GM18508 (cell line): ENCODE results near the gene PCDHA5.

Source experiments
- ATAC-seq: cut with Tn5 transposase; IDR thresholded peaks from one replicate; pipeline ENCODE4 v1.9.1; 2021; ENCODE audit warnings: moderate number of reproducible peaks; ENCODE audit not compliant: insufficient read depth, unreplicated experiment

Gene PCDHA5

DNA sequence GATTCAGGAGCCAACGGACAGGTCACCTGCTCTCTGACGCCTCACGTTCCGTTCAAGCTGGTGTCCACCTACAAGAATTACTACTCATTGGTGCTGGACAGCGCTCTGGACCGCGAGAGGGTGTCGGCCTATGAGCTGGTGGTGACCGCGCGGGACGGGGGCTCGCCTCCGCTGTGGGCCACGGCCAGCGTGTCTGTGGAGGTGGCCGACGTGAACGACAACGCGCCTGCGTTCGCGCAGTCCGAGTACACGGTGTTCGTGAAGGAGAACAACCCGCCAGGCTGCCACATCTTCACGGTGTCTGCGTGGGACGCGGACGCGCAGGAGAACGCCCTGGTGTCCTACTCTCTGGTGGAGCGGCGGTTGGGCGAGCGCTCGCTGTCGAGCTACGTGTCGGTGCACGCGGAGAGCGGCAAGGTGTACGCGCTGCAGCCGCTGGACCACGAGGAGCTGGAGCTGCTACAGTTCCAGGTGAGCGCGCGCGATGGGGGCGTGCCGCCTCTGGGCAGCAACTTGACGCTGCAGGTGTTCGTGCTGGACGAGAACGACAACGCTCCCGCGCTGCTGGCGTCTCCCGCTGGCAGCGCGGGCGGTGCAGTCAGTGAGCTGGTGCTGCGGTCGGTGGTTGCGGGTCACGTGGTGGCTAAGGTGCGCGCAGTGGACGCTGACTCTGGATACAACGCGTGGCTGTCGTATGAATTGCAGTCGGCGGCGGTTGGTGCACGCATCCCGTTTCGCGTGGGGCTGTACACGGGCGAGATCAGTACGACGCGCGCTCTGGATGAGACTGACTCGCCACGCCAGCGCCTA, 36.0 kb downstream of the PCDHA5 start:
- ATAC-seq, result no peak

DNA sequence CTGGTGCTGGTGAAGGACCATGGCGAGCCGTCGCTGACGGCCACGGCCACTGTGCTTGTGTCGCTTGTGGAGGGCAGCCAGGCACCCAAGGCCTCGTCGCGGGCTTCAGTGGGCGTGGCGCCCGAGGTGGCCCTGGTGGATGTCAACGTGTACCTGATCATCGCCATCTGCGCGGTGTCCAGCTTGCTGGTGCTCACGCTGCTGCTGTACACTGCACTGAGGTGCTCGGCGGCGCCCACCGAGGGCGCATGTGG, 36.5 kb downstream of the PCDHA5 start:
- ATAC-seq, result no peak

DNA sequence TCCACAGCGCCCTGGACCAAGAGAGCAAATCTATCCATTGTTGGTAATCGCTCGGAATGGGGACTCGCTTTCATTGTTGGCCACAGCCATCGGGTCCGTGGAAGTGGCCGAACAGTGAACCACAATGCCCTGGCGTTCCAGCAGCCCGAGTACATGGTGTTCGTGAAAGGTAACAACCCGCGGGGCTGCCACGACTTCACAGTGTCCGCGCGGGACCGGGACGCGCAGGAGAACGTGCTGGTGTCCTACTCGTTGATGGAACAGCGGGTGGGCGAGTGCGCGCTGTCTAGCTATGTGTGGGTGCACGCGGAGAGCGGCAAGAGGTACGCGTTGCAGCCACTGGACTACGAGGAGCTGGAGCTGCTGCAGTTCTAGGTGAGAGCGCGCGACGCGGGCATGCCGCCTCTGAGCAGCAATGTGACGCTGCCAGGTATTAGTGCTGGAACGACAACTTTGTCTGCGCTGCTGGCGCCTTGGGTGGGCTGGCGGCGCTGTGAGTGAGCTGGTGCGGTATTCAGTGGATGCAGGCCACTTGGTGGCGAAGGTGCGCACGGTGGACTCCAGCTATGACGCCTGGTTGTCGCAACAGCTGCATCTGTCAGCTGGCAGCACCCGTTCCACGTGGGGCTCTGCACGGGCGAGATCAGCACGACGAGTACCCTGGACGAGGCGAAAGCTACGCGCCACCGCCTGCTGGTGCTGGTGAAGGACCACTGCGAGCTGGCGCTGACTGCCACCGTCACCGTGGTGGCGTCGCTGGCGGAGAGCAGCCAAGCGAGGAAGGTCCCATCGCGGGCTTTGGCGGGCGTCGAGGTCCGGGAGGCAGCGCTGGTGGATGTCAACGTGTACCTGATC, 41.3 kb downstream of the PCDHA5 start:
- no peak for ATAC-seq

DNA sequence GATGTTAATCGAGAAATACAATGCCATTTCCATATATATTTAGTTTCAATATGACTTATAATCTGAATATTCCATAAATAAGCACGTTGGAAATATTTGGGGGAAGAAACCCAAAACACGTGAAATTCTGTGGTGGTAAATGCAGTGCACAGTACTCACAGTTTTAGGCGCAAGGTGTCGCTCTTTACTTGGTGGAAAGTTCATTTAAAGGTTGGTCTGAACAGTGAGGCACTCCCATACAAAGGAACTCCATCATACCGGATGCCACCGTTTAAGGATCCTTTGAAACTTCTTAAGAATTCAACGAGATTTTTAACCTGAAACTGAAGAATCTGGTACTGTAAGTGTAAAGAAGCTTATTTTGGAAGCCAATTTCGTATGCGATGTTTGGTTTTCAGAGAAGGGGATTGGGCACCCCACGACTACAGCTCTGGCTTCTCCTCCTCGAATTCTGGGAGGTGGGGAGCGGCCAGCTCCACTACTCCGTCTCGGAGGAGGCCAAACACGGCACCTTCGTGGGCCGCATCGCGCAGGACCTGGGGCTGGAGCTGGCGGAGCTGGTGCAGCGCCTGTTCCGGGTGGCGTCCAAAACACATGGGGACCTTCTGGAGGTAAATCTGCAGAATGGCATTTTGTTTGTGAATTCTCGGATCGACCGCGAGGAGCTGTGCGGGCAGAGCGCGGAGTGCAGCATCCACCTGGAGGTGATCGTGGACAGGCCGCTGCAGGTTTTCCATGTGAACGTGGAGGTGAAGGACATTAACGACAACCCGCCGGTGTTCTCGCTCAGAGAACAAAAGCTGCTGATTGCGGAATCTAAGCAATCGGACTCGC, 47.5 kb downstream of the PCDHA5 start, which contains the start of gene PCDHA11:
TSS of gene PCDHA11 (plus strand) at position 237 of the 834 bp plus-strand sequence. CDS start at position 384, 147 bp downstream.
- no peak for ATAC-seq

DNA sequence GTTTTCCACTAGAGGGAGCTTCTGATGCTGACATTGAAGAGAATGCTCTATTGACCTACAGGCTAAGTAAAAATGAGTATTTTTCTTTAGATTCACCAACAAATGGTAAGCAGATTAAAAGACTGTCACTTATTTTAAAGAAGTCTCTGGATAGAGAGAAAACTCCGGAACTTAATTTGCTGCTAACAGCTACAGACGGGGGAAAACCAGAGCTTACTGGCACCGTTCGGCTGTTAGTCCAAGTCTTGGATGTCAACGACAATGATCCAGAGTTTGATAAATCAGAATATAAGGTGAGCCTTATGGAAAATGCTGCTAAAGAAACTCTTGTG, 48.1 kb downstream of the PCDHA5 start:
- no peak for ATAC-seq

DNA sequence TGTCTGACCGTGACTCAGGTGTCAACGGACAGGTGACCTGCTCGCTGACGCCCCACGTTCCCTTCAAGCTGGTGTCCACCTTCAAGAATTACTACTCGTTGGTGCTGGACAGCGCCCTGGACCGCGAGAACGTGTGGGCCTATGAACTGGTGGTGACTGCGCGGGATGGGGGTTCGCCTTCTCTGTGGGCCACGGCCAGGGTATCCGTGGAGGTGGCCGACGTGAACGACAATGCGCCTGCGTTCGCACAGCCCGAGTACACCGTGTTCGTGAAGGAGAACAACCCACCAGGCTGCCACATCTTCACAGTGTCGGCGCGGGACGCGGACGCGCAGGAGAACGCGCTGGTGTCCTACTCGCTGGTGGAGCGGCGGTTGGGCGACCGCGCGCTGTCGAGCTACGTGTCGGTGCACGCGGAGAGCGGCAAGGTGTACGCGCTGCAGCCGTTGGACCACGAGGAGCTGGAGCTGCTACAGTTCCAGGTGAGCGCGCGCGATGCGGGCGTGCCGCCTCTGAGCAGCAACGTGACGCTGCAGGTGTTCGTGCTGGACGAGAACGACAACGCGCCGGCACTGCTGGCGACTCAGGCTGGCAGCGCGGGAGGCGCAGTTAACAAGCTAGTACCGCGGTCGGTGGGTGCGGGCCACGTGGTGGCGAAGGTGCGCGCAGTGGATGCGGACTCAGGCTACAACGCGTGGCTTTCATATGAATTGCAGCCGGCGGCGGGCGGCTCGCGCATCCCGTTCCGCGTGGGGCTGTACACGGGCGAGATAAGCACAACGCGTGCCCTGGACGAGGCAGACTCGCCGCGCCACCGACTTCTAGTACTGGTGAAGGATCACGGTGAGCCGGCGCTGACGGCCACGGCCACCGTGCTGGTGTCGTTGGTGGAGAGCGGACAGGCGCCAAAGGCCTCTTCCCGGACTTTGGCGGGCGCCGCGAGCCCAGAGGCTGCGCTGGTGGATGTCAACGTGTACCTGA, 49.1 kb downstream of the PCDHA5 start:
- ATAC-seq, result no peak
